NCI-H146 (cell line): Measurements from ENCODE around the gene DESI2.

ENCODE experiments used
- DNase-seq: peaks from one replicate; lab custom pipeline; 2025; lab: John Stamatoyannopoulos, UW

The DESI2 gene

GRCh38 chr1:244755673-244756072 lies 102.7 kb downstream of the DESI2 start:
- DNase-seq: no peak

GRCh38 chr1:244757091-244757939 lies 104.4 kb downstream of the DESI2 start:
- no peak for DNase-seq
